NCI-H146 treated with DMSO at 0.1 percent for 48 hours (cell line): ENCODE results near the gene VPS26A.

Experiments used
- DNase-seq: peaks from one replicate; lab custom pipeline; 2025; ENCODE audit not compliant: unreplicated experiment; lab: John Stamatoyannopoulos, UW

Gene VPS26A

DNA sequence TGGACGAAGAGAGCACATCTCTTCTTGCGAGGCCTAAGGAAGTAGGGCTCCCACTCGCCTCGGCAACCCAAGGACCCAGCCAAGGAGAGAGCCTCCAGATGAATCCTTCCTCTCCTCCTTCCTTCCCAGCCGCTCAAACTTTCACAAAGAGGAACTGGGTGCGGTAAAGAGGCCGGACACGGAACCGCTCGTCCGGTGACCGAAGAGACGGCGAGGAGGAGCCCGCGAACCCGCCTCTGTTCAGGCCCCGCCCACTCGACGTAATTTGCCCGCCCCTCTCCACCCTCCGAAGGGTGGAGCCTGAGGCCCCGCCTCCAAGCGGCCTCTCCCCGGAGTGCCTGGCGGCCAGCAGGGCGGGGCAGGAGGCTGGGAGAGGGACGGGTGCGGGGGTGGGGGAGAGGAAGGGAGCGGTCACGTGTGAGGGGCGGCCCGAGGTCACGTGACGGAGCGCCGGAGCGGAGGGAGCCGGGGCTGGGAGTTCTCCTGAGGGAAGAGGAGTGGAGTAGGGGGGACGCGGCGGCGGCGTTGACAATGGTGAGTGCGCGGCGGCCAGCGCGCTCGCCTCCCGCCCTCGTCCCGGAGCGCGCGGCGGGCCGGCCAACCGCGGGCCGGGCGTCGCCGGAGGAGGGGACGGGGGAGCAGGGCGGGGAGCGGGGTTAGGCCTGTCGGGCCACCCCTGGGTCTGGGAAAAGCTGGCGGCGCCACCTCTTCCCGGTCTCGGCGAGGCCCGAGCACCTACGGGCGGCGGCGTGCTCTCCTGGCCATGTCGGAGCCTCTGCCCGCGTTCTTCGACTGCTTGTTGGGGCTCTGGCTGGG lies at the start of gene VPS26A:
TSS of gene VPS26A (plus strand) at position 432 of the 816 bp plus-strand sequence. CDS start at position 532, 100 bp downstream.
- peak; percentile 91 for DNase-seq

- DNase-seq = no peak
These were observed 49.4 kb upstream of the VPS26A start for GRCh38 chr10:69074532-69074931.

DNA sequence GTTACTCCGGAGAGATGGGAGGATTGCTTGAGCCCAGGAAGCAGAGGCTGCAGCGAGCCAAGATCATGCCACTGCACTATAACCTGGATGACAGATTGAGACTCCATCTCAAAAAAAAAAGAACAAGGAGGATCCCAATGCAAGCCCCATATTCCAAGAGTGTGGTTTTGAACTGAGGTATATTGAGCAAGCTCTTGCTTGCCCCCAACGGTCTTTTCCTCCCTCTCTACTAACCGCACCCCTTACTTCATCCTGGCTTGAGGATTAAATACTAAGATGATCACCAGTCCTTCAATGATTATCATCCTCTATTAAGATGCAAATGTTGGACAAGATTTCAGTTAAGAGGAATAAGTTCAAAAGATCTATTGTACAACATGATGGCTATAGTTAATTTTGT lies 48.5 kb upstream of the VPS26A start:
- DNase-seq = no peak

DNA sequence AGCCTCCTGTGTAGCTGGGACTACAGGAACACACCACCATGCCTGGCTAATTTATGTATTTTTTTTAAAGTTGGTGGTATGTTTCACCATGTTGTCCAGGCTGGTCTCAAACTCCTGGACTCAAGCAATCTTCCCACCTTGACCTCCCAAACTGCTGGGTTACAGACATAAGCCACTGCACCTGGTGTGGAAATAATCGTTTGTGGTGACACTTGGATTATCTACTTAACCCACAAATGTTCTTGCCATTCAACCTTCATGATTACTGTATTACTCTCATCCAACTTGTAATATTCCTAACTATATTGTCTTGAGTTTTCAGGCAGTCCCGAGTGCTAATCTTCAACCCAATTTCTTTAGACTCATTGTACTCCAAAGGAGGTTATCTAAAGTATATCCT lies 45.7 kb upstream of the VPS26A start:
- DNase-seq = no peak

- DNase-seq = no peak
These were observed 43.8 kb upstream of the VPS26A start for GRCh38 chr10:69080226-69080625.

GRCh38 chr10:69086001-69086509 lies 37.9 kb upstream of the VPS26A start:
- no peak for DNase-seq

DNA sequence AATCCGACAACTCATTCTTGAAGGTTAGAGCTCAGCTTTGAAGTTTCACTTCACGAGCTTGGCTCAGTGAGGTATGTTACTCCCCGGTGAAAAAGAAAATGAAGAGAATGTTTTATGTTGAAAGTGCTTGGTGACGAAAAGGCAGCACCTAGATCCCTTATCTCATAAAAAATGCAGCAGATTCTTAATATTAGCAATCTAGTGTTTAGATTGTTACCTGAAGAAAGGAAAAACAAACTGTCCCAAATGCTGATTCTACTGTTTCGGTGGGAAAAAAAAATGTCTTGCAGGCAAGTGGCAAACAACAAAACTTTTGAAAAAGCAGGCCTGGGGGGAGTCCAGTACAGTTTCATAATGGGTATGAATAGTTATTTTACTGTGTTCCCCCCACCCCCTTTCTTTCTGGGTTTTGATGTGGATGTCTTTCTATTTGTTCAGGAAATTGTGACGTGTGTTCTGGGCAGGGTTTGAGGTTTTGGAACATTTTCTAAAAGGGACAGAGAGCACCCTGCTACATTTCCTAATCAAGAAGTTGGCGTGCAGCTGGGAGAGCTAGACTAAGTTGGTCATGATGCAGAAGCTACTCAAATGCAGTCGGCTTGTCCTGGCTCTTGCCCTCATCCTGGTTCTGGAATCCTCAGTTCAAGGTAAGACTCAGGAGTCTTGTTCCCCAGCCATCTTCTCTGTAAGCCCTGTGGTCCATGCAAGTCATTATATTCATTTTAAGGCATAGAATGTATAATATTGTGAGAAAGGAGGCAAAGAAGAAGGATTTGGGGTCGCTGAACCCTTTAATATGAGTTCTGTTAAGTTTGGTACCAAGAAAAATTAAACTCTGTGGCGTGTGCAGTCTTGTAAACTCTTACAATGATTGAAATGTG lies 36.1 kb upstream of the VPS26A start, which contains the start of gene SRGN:
TSS of gene SRGN (plus strand) at position 514 of the 881 bp plus-strand sequence. CDS start at position 569, 55 bp downstream.
- DNase-seq = no peak

DNA sequence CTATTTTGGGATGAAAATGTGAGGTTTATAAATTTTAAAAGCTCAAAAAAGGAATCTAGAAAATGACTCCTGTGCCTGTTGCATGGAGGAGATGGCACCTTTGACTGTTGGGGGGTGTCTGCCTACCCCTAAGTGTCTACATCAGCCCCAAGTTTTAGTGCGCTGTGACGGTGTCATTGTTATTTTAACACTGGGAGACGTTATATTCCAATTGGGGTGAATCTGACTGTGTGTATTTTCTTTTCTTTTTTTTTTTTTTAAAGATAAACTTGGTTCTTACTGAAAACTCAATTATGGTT lies 35.6 kb upstream of the VPS26A start:
- DNase-seq = no peak

DNA sequence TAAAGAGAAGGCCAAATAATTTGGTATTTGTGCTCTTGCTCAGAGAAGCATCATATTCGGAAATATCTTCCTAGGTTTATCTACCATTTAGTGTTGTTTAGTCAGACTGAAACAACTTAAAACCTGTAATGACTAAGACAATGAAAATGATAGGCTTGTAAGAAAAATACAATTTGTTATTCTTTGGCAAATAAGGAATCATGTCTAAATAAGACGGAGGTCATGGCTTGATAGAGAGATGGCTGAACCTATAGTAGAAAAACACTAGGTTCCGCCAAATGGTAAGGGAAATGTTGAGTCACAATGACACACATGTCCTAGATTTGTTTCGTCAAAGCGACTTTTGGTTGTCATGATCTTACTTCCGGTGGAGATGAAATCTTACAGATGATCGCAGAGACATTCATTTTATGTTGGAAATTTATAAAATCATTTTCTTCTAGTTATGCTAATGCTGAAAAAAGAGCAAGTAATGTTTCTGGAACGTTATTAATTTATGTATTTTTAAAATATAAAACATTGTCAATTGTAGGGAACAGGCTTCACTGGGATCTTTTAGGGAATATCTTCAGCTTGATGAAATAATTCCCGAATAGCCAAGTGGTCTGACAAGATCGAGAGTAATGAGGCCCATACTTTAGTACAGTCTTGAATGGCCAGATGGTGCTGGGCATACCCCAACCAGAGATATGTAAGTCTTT lies 35.0 kb upstream of the VPS26A start:
- no peak for DNase-seq

DNA sequence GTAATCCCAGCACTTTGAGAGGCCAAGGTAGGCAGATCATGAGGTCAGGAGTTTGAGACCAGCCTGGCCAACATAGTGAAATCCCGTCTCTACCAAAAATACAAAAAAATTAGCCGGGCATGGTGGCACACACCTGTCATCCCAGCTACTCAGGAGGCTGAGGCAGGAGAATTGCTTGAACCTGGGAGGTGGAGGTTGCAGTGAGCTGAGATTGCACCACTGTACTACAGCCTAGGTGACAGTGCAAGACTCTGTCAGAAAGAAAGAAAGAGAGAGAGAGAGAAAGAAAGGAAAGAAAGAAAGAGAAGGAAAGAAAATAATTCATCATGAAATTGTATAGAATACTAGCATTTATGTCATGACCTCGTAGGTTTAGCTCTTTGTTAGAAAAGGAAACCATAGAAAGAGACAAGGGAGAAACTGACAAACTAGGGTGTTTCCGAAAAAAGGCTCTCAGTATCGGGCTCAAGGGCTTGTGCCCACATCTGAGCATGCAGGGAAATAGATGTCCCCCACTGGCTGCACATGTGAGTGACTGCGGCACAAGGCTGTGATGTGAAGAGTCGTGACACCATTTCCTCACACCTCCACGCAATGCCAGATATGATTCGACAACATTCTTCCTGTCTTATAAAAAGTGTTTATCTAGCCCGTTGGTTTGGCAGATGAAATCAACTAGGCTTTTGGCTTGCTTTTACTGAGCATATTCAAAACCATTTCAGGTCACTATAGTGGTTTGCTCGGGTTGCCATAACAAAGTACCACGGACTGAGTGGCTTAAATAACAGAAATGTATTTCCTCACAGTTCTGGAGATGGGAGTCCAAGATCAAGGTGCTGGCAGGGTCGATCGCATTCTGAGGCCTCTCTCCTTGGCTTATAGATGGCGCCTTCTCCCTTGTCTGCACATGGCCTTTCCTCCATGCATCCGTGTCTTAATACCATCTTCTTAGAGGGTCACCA lies 34.1 kb upstream of the VPS26A start:
- no peak for DNase-seq

- no peak for DNase-seq
These were observed 33.3 kb upstream of the VPS26A start for GRCh38 chr10:69090685-69091084.

GRCh38 chr10:69091143-69091651 lies 32.8 kb upstream of the VPS26A start:
- no peak for DNase-seq

DNA sequence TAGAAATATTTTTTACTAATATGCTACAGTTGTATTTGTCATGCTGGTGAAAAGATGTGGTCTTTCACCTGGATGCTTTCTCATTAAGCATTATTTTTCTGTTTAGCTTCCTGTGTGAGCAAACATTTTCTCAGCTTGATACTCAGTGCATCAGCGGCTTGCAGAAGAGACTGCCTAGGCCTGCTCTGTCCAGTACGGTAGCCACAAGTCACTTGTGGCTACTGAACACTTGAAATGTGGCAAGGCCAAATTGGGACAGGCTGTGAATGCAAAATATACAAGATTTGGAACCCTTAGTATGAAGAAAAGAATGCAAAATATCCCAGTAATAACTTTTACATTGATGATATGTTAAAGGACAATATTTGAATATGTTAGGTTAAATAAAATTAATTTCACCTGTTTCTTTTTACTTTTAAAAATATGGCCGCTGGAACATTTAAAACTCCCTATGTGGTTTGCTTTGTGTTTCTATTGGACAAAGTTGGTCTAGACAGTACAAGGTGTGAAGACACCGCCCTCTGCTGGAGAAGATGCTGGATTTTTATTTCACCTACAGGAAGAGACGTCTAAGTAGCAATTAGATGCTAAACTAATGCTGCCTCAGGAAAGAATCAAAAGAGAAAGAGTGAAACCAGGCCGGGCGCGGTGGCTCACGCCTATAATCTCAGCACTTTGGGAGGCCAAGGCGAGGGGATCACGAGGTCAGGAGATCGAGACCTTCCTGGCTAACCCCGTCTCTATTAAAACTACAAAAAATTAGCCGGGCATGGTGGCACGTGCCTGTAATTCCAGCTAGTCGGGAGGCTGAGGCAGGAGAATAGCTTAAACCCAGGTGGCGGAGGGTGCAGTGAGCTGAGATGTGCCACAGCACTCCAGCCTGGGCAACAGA lies 30.8 kb upstream of the VPS26A start:
- DNase-seq = peak; percentile 82

- DNase-seq = no peak
These were observed 30.0 kb upstream of the VPS26A start for GRCh38 chr10:69093933-69094332.

DNA sequence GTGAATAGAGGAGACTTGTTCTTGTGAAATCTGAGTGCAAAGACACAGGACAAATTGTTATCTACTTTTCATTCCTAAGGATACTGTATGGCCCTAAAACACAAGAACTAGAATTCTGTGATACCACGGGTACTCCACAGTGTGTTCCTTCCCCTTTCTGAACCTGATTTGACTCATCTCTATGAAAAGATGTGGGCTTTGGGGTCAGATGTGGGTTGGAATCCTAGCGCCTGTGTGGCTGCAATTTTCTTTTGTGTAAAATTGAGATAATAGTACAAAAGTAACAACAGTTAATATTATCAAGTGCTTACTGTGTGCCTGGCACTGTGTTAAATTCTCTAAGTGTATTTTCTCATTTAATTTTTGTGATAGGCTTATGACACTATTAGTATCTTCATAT lies 27.9 kb upstream of the VPS26A start:
- no peak for DNase-seq

- no peak for DNase-seq
These were observed 26.2 kb upstream of the VPS26A start for GRCh38 chr10:69097729-69098128.

GRCh38 chr10:69100136-69100872 lies 23.7 kb upstream of the VPS26A start:
- no peak for DNase-seq

GRCh38 chr10:69101451-69102095 lies 22.4 kb upstream of the VPS26A start:
- DNase-seq = no peak
